Activated T-cell treated with anti-CD3 and anti-CD28 coated beads, Interleukin-2, amount 50 U/mL, for 72 hours (primary cell): ENCODE results near the gene RASA3. TPM values are rescaled to one million over a fixed set of nuclear protein-coding genes. Genes with fewer than 3 reads are reported as not detected.

Experiments
- ATAC-seq, 2 donors: fragments of 150-1000 bp; cut with Tn5 transposase; replicated peaks in 1 of 2; 2 replicates each; pipeline ENCODE4 v1.10.0; 2021; ENCODE audit warnings: moderate library complexity in 2 of 2, mild to moderate bottlenecking in 1 of 2
- DNase-seq, 2 donors: peaks; one replicate each; pipeline ENCODE4 v3.0.0; 2021 to 2022; ENCODE audit warnings: mixed read lengths in 1 of 2
- H3K27ac Mint-ChIP-seq: one replicate; pipeline ENCODE4 v1.8.0; 2022; ENCODE audit warnings: mild to moderate bottlenecking, moderate library complexity, mixed read lengths
- H3K27me3 Mint-ChIP-seq: one replicate; pipeline ENCODE4 v1.8.0; 2022; ENCODE audit warnings: low read depth, mixed read lengths
- H3K36me3 Mint-ChIP-seq, 2 donors: one replicate each; pipeline ENCODE4 v1.8.0; 2022; ENCODE audit warnings: mixed read lengths in 2 of 2, mild to moderate bottlenecking in 1 of 2; ENCODE audit not compliant: insufficient read depth in 2 of 2
- H3K4me1 Mint-ChIP-seq: one replicate; pipeline ENCODE4 v1.8.0; 2022; ENCODE audit warnings: low read depth, mixed read lengths
- H3K4me3 Mint-ChIP-seq, 2 donors: one replicate each; pipeline ENCODE4 v1.8.0; 2022; ENCODE audit warnings: mild to moderate bottlenecking in 2 of 2, mixed read lengths in 2 of 2, moderate library complexity in 2 of 2
- H3K9me3 Mint-ChIP-seq, 2 donors: one replicate each; pipeline ENCODE4 v1.8.0; 2022; ENCODE audit warnings: mixed read lengths in 2 of 2
- total RNA-seq, 2 donors: library from RNA; stranded (reverse); gene quantifications; one replicate each; pipeline ENCODE4 v1.2.3, GENCODE V29; 2022

RASA3 gene
- total RNA-seq, 2 donors from 2014 or later = 39.2 to 48.9 TPM

DNA sequence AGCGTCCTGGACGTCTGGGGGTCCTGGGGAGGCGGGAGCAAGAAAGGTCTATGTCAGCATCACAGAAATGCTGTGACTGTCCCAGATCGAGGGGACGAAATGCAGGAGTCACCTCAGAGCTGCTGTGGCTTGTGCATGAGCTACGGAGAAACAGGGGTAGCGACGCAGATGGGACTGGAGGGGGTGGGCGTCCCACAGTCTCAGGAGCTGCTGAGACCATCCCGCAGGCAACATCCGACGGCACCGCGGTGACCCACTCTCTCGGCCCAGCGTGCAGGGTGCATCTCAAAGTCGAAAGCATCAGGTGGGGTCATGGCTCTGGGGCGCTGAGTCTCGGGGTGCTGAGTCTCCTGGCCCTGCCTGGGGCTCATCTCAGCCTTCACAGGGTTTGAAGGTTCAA, 121.2 kb downstream of the RASA3 start:
- no peak overlapping the region for H3K4me3 Mint-ChIP-seq
- peak overlapping the region; percentile 62 for H3K27ac Mint-ChIP-seq
- H3K9me3 Mint-ChIP-seq = no peaks in the 10 kb centered on the region
- DNase-seq = no peak
- no peaks in the 10 kb centered on the region for H3K27me3 Mint-ChIP-seq
- H3K36me3 Mint-ChIP-seq = peaks cover 2 to 6% of the 10 kb centered on the region in 2 donors
- no peak for ATAC-seq
- H3K4me1 Mint-ChIP-seq = peaks cover 14% of the 10 kb centered on the region

DNA sequence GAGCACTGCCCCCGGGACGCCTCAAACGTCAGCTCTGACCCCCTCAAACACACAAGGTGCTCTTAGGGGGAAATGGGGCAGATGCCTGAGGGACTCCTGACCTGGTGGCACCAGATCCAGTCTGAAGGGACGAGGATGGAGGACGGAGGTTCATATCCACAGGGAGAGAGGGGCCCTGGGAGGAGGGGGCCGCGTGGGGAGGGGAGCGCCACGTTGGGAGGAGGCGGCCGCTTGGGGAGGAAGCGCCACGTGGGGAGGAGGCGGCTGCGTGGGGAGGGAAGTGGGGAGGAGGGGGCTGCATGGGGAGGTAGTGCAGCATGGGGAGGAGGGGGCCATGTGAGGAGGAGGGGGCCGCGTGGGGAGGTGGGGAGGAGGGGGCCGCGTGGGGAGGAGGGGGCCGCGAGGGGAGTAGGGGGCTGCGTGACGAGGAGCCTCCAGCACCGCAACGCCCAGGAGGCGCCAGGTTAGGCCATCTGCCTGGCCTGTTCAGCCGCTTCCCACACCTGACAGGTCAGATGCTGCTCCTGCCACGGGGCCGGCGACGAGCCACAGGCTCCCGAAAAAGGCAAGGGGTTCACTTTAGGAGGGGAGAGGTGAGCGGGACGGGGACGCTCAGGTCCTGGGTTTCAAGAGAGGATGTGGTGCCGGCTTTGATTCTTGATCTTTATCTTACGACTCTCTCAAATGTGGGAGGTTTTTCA, 121.9 kb downstream of the RASA3 start:
- Mint-ChIP-seq H3K4me3 (no peak overlapping the region), H3K36me3 (peaks cover 2 to 5% of the 10 kb centered on the region in 2 donors), H3K27me3 (no peaks in the 10 kb centered on the region), H3K27ac (peak overlapping the region; percentile 62), H3K9me3 (no peaks in the 10 kb centered on the region), H3K4me1 (peaks cover 7% of the 10 kb centered on the region)
- DNase-seq (no peak), ATAC-seq (no peak)

DNA sequence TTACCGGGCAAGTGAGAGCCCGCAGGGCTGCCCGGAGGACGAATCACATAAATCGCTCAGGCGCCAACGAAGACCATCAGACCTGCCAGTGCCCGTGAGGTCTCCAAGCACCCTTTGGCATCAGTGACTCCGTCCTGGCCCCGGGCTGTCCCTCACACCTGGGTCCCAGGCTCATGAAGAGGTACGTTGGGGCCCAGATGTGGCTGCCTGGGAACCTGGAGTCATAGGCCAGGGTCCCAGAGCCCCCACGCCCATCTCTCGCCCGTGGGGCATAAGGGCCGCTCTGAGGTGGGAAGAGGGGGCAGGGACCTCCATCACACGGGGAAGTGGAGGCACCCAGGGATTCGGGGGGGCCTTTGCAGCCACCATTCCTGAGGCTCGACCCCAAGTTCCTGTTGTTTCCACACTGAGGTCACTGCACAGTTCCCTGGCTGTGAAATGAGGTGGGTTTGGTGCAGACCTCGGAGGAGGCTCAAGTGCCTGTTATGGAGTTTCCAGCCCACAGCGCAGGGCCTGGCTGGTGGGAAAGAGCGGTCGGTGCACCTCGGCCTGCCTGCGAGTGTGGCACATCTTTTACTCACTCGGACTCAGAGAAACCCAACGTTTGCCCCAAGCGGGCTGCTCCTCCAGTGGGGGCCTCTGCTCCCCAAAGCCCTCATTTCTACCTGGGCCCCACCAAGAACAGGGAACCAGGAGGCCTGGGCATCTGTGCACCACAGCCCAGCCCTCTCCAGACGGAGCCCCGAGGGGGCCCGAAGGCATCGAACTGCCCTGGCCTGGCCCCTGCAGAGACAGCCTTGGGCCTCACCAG, 122.6 kb downstream of the RASA3 start:
- Mint-ChIP-seq H3K36me3 (peaks cover 2 to 4% of the 10 kb centered on the region in 2 donors), H3K9me3 (no peaks in the 10 kb centered on the region), H3K27ac (no peak overlapping the region), H3K4me1 (peaks cover 5% of the 10 kb centered on the region), H3K27me3 (no peaks in the 10 kb centered on the region), H3K4me3 (no peak overlapping the region)
- no peak for ATAC-seq
- no peak for DNase-seq

- Mint-ChIP-seq H3K27me3 (no peaks in the 10 kb centered on the region), H3K36me3 (peaks cover 2 to 4% of the 10 kb centered on the region in 2 donors), H3K4me3 (no peak overlapping the region), H3K27ac (no peak overlapping the region), H3K9me3 (no peaks in the 10 kb centered on the region), H3K4me1 (peaks cover 5% of the 10 kb centered on the region)
- ATAC-seq (no peak), DNase-seq (no peak)
These were observed 123.3 kb downstream of the RASA3 start for GRCh38 chr13:114008964-114009589.

- H3K27ac Mint-ChIP-seq = no peak overlapping the region
- H3K4me1 Mint-ChIP-seq = peaks cover 5% of the 10 kb centered on the region
- no peak for DNase-seq
- H3K27me3 Mint-ChIP-seq = no peaks in the 10 kb centered on the region
- ATAC-seq = no peak
- H3K4me3 Mint-ChIP-seq = no peak overlapping the region
- H3K36me3 Mint-ChIP-seq = peaks cover 2 to 4% of the 10 kb centered on the region in 2 donors
- no peaks in the 10 kb centered on the region for H3K9me3 Mint-ChIP-seq
These were observed 124.9 kb downstream of the RASA3 start for GRCh38 chr13:114007566-114007965.

DNA sequence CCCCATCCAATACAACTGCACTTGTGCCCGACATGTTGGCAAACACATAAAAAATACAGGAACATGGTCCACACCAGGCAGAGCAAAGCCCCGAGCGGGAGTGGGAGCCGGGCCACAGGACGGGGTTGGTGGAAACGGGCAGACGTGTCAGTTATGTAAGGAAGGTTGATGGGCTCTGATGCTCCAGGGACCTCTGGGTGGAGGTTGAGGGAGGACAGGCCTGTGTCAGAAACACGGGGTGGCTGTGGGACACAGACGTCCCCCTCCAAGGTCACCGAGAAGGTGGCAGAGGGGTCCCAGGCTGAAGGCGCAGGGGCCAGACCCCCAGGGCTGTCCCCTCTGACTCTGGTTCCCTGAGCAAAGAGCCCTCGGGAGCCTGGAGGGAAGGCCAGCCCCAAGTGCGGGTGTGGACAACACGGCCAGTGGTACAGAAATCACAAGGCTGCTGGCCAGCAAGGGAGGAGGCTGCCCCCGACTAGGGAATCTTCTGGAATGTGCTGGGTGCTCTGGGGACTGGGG, 127.2 kb downstream of the RASA3 start:
- Mint-ChIP-seq H3K36me3 (peaks cover 0 to 1% of the 10 kb centered on the region in 2 donors), H3K27me3 (no peaks in the 10 kb centered on the region), H3K9me3 (no peaks in the 10 kb centered on the region), H3K4me1 (no peaks in the 10 kb centered on the region), H3K4me3 (no peak overlapping the region), H3K27ac (no peak overlapping the region)
- DNase-seq (no peak), ATAC-seq (no peak)

DNA sequence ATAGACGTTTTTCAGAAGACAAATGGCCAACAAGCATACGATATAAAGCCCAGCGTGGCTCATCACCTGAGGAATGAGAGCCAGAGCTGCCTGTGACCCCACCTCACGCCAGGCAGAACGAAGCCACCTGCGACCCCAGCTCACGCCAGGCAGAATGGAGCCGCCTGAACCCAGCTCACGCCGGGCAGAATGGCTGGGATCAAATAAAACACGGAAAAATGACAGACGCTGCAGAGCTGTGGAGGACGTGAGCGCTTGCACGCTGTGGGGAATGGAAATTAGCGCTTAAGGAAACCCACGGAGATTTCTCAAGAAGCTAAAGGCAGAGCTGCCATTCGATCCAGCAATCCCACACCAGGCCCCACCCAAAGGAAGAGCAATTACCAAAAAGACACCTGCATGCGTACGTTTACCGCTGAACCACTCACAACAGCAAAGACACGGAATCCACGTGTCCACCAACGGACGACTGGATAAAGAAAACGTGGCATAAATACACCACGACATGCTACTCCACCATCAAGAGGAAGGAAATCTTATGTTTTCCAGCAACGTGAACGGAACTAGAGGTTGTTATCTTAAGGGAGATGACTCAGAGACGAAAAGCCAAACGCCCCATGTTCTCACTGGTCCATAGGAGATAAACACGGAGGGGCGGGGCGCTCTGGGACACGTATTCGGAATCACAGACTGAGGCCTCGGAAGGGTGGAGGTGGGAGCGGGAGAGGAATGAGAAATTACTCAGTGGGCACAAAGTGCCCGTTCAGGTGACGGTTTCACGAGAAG, 127.8 kb downstream of the RASA3 start:
- H3K4me3 Mint-ChIP-seq = no peak overlapping the region
- DNase-seq (no peak), ATAC-seq (no peak)
- H3K9me3 Mint-ChIP-seq = no peaks in the 10 kb centered on the region
- H3K27me3 Mint-ChIP-seq = no peaks in the 10 kb centered on the region
- peaks cover 0 to 1% of the 10 kb centered on the region in 2 donors for H3K36me3 Mint-ChIP-seq
- no peaks in the 10 kb centered on the region for H3K4me1 Mint-ChIP-seq
- H3K27ac Mint-ChIP-seq = no peak overlapping the region

DNA sequence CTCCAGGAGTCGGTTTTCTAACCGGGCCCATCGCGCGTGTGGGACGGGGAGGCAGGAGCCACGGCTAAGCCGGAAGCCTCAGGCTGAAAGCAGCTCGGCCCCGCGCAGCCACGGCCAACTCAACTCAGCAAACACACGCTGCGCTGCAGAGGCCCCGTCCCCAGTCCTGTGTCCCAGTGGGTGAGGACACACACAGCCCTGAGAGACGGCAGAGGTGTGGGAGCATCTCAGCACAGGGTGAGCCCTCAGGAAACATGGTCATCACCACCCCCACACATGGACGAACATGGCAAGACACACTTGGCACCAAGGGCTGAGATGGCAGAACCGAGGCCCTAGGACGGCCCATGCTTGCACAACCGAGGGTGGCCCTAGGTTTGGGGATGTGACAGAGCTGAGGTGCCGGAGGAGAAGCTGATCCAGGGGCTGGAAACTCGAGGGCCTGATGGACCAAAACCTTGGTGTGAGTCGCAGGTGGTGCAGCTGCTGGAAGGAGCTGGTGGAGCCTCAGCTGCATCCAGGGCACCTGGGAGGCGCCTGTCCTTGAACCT, 129.6 kb downstream of the RASA3 start:
- H3K27ac Mint-ChIP-seq = no peak overlapping the region
- no peaks in the 10 kb centered on the region for H3K4me1 Mint-ChIP-seq
- no peaks in the 10 kb centered on the region for H3K36me3 Mint-ChIP-seq
- H3K4me3 Mint-ChIP-seq = no peak overlapping the region
- no peak for ATAC-seq
- H3K9me3 Mint-ChIP-seq = no peaks in the 10 kb centered on the region
- no peaks in the 10 kb centered on the region for H3K27me3 Mint-ChIP-seq
- no peak for DNase-seq

DNA sequence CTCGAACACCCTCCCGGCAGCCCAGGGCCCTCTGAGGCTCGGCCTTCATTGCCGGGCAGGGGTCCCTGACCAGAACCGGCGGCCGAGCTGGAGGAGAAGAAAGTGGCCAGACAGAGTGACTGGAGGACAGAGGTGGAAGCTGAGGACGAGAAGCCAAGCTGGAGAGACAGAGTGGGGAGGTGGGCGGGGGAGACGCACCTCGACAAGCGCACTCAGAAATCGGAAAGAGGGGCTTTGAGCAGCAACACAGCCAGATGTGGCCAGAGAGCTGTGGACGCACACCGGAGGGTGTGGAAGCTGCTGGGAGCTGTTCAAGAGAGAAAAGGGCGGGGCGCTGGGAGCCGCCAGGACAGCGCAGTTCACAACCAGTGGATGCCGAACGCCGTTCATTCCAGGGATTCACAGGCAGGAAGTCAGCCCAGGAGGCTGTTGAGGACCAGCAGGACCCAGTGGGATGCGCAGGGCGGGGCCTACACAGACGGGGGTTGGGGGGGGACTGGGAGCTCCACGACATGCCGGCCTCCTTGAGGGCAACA, 130.3 kb downstream of the RASA3 start:
- ATAC-seq = no peak
- Mint-ChIP-seq H3K27ac (no peak overlapping the region), H3K27me3 (no peaks in the 10 kb centered on the region), H3K9me3 (no peaks in the 10 kb centered on the region), H3K4me1 (peaks cover 4% of the 10 kb centered on the region), H3K36me3 (no peaks in the 10 kb centered on the region), H3K4me3 (no peak overlapping the region)
- DNase-seq = no peak

DNA sequence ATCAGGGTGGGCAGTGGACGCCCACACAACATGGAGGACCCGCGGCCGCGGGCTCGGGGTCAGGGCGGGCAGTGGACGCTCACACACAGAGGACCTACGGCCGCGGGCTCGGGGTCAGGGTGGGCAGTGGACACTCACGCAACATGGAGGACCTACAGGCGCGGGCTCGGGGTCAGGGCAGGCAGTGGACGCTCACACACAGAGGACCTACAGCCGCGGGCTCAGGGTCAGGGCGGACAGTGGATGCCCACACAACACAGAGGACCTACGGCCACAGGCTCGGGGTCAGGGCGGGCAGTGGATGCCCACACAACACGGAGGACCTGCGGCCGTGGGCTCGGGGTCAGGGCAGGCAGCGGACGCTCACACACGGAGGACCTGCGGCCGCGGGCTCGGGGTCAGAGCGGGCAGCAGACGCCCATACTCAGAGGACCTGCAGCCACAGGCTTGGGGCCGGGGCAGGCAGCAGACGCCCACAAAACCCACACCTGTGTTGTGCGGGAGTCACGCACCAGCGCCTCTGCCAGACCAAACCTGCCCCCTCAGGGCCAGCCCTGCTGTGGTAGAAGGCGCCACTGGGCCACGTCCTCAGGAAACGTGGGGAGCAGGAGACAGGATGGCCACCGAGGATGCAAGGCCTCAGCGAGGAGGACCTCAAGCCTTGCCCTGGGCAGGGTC, 131.0 kb downstream of the RASA3 start:
- H3K27me3 Mint-ChIP-seq = no peaks in the 10 kb centered on the region
- ATAC-seq = no peak
- no peak overlapping the region for H3K27ac Mint-ChIP-seq
- H3K36me3 Mint-ChIP-seq = no peaks in the 10 kb centered on the region
- DNase-seq = no peak
- H3K4me3 Mint-ChIP-seq = no peak overlapping the region
- H3K9me3 Mint-ChIP-seq = no peaks in the 10 kb centered on the region
- H3K4me1 Mint-ChIP-seq = peaks cover 5% of the 10 kb centered on the region

GRCh38 chr13:114000151-114001040, 132.0 kb downstream of the RASA3 start:
- Mint-ChIP-seq H3K4me1 (peaks cover 5% of the 10 kb centered on the region), H3K27ac (no peak overlapping the region), H3K9me3 (no peaks in the 10 kb centered on the region), H3K36me3 (no peaks in the 10 kb centered on the region), H3K27me3 (no peaks in the 10 kb centered on the region), H3K4me3 (no peak overlapping the region)
- no peak for ATAC-seq
- no peak for DNase-seq
